ENCODE results near the gene ZNF764. TPM values are rescaled to one million over a fixed set of nuclear protein-coding genes. Genes with fewer than 3 reads are reported as not detected.

ZNF764 gene
- total RNA-seq, 2 donors from 2014 or later = 9.0 to 11.1 TPM

GRCh38 chr16:30588651-30589050 is 30.5 kb upstream of the ZNF764 start:
- no peaks in the 10 kb centered on the region for H3K36me3 ChIP-seq
- TF ChIP-seq, protein P1, sequence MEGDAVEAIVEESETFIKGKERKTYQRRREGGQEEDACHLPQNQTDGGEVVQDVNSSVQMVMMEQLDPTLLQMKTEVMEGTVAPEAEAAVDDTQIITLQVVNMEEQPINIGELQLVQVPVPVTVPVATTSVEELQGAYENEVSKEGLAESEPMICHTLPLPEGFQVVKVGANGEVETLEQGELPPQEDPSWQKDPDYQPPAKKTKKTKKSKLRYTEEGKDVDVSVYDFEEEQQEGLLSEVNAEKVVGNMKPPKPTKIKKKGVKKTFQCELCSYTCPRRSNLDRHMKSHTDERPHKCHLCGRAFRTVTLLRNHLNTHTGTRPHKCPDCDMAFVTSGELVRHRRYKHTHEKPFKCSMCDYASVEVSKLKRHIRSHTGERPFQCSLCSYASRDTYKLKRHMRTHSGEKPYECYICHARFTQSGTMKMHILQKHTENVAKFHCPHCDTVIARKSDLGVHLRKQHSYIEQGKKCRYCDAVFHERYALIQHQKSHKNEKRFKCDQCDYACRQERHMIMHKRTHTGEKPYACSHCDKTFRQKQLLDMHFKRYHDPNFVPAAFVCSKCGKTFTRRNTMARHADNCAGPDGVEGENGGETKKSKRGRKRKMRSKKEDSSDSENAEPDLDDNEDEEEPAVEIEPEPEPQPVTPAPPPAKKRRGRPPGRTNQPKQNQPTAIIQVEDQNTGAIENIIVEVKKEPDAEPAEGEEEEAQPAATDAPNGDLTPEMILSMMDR (IDR thresholded peaks at IDR 0.05) = no peak
- DNase-seq = no peak
- no peaks in the 10 kb centered on the region for H3K9me3 ChIP-seq
- H3K27ac ChIP-seq = no peak overlapping the region
- no peaks in the 10 kb centered on the region for H3K27me3 ChIP-seq
- H3K9ac ChIP-seq (ENCODE audit: low read depth in 2 of 2, low read length in 2 of 2) = no peak overlapping the region
- no peaks in the 10 kb centered on the region for H3K4me1 ChIP-seq
- intact Hi-C loops (cut with DNase I) = no loop called here
- H3K4me3 ChIP-seq = no peak overlapping the region

- Histone ChIP-seq H3K36me3 (no peaks in the 10 kb centered on the region), H3K27me3 (no peaks in the 10 kb centered on the region), H3K9ac (ENCODE audit: low read depth in 2 of 2, low read length in 2 of 2) (peak within 1 kb of the TSS; percentile 72 to 76), H3K4me1 (no peaks in the 10 kb centered on the region), H3K4me3 (peak within 1 kb of the TSS; percentile 84), H3K9me3 (no peaks in the 10 kb centered on the region), H3K27ac (peak within 1 kb of the TSS; percentile 94)
- TF ChIP-seq, protein P1 (IDR thresholded peaks at IDR 0.05) = peak; percentile 20
- intact Hi-C loops (cut with DNase I) = no loop called here
- peak; percentile 98 for DNase-seq
Observed at GRCh38 chr16:30585400-30586191, 27.4 kb upstream of the ZNF764 start, which contains the start of gene ZNF785. ZNF785 (minus strand) TSS chr16:30585697; CDS start chr16:30585611, 86 bp downstream.

DNA sequence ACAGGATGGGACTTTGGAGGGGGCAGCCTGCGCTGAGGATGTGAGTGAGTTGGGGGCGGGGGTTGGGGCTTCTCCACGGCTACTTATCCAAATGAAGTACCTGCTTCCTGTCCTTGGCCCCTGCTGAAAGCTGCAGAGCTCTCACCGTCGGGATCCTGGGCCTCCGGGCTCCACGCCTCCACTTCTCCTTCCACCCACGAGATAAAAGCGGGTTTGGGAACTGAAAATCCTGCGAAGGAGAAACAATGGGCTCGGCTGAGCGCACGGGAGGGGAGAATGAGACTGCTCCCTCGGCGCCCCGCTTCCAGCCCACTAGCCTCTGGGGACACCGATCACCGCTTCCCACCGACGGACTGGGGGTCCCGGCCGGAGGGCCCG is 26.8 kb upstream of the ZNF764 start:
- peak overlapping the region; percentile 84 for H3K4me3 ChIP-seq
- no peaks in the 10 kb centered on the region for H3K36me3 ChIP-seq
- peak overlapping the region; percentile 72 to 76 for H3K9ac ChIP-seq (ENCODE audit: low read depth in 2 of 2, low read length in 2 of 2)
- no peak for DNase-seq
- H3K27me3 ChIP-seq = no peaks in the 10 kb centered on the region
- TF ChIP-seq, protein P1 (IDR thresholded peaks at IDR 0.05) = no peak
- H3K9me3 ChIP-seq = no peaks in the 10 kb centered on the region
- intact Hi-C loops (cut with DNase I) = no loop called here
- H3K27ac ChIP-seq = peak overlapping the region; percentile 94
- no peaks in the 10 kb centered on the region for H3K4me1 ChIP-seq

GRCh38 chr16:30582611-30583340 is 24.6 kb upstream of the ZNF764 start:
- TF ChIP-seq, protein P1 (IDR thresholded peaks at IDR 0.05) = no peak
- no peaks in the 10 kb centered on the region for H3K4me1 ChIP-seq
- intact Hi-C loops (cut with DNase I) = no loop called here
- no peak for DNase-seq
- H3K27me3 ChIP-seq = no peaks in the 10 kb centered on the region
- H3K36me3 ChIP-seq = no peaks in the 10 kb centered on the region
- H3K9ac ChIP-seq (ENCODE audit: low read depth in 2 of 2, low read length in 2 of 2) = no peak overlapping the region
- no peak overlapping the region for H3K27ac ChIP-seq
- no peak overlapping the region for H3K4me3 ChIP-seq
- H3K9me3 ChIP-seq = no peaks in the 10 kb centered on the region

DNA sequence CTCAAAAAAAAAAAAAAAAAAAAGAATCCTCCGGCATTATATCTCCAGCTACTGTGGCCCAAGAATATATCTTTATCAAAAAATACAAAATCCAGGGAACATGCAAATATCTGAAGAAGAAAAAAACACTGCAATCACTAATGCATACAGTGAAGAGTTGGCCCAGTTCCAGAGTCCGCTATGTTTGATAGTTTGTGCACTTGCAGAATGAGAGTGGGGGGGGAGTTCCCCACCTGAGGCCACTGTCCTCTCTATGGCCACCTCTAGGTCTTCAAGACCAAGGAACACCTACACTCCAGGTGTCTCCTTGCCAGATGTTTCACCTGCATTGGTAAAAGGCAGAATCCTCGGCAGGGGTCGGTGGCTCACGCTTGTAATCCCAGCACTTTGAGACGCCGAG is 23.3 kb upstream of the ZNF764 start:
- no peak overlapping the region for H3K9ac ChIP-seq (ENCODE audit: low read depth in 2 of 2, low read length in 2 of 2)
- TF ChIP-seq, protein P1 (IDR thresholded peaks at IDR 0.05) = no peak
- no peaks in the 10 kb centered on the region for H3K4me1 ChIP-seq
- no peaks in the 10 kb centered on the region for H3K27me3 ChIP-seq
- H3K27ac ChIP-seq = no peak overlapping the region
- no peak for DNase-seq
- H3K4me3 ChIP-seq = no peak overlapping the region
- H3K9me3 ChIP-seq = no peaks in the 10 kb centered on the region
- H3K36me3 ChIP-seq = no peaks in the 10 kb centered on the region
- intact Hi-C loops (cut with DNase I) = no loop called here
